ENCODE measurements around the gene ANO2. TPM values are rescaled to one million over a fixed set of nuclear protein-coding genes. Genes with fewer than 3 reads are reported as not detected.

ANO2 gene
- total RNA-seq, 1 donor from 2014 or later = 1.7 TPM

GRCh38 chr12:5965950-5966383, 20.9 kb upstream of the ANO2 start:
- TF ChIP-seq CTCF (conservative IDR thresholded peaks at IDR 0.05; ENCODE audit: low read depth, low read length) = peak; percentile 73
- no peak overlapping the region for H3K4me3 ChIP-seq (ENCODE audit: low read depth, low read length)

GRCh38 chr12:5964913-5965900, 20.1 kb upstream of the ANO2 start:
- no peak for DNase-seq (ENCODE audit: low read depth)
- no peak overlapping the region for H3K4me3 ChIP-seq (ENCODE audit: low read depth, low read length)
- no peak for TF ChIP-seq CTCF (conservative IDR thresholded peaks at IDR 0.05; ENCODE audit: low read depth, low read length)

More at GRCh38 chr12:5965950-5966383, 20.9 kb upstream of the ANO2 start:
- no peak for DNase-seq (ENCODE audit: low read depth)

- no peak for DNase-seq (ENCODE audit: low read depth)
- TF ChIP-seq CTCF (conservative IDR thresholded peaks at IDR 0.05; ENCODE audit: low read depth, low read length) = no peak
- H3K4me3 ChIP-seq (ENCODE audit: low read depth, low read length) = no peak overlapping the region
These were observed 18.5 kb upstream of the ANO2 start for GRCh38 chr12:5963515-5963914.

- DNase-seq (ENCODE audit: low read depth) = no peak
- TF ChIP-seq CTCF (conservative IDR thresholded peaks at IDR 0.05; ENCODE audit: low read depth, low read length) = no peak
- no peak overlapping the region for H3K4me3 ChIP-seq (ENCODE audit: low read depth, low read length)
These were observed 15.7 kb upstream of the ANO2 start for GRCh38 chr12:5960783-5961182.

- no peak for DNase-seq (ENCODE audit: low read depth)
- TF ChIP-seq CTCF (conservative IDR thresholded peaks at IDR 0.05; ENCODE audit: low read depth, low read length) = no peak
- no peak overlapping the region for H3K4me3 ChIP-seq (ENCODE audit: low read depth, low read length)
These were observed 11.9 kb upstream of the ANO2 start for GRCh38 chr12:5956987-5957386.

GRCh38 chr12:5954661-5955060, 9.6 kb upstream of the ANO2 start:
- no peak for TF ChIP-seq CTCF (conservative IDR thresholded peaks at IDR 0.05; ENCODE audit: low read depth, low read length)
- DNase-seq (ENCODE audit: low read depth) = no peak
- H3K4me3 ChIP-seq (ENCODE audit: low read depth, low read length) = no peak overlapping the region

Measured in epithelial cell of proximal tubule (primary cell).